Mucosa of descending colon (tissue), 3 donors: Measurements from ENCODE around the gene ACSS1. TPM values are rescaled to one million over a fixed set of nuclear protein-coding genes. Genes with fewer than 3 reads are reported as not detected.
A peak's percentile ranks its signal among the peaks of the same experiment; 100 is the strongest.

Experiments used
- ATAC-seq: fragments of 200-7000 bp; cut with Tn5 transposase; one replicate; pipeline ENCODE4 v1.9.1; 2020; ENCODE audit warnings: mild to moderate bottlenecking, moderate library complexity
- DNase-seq, 3 donors: peaks; one replicate each; pipeline ENCODE4 v3.0.0-alpha.2; 2020
- H3K36me3 ChIP-seq: fragments of 200-600 bp; one replicate; pipeline ENCODE4 v1.8.0; 2021; ENCODE audit warnings: low read depth, mild to moderate bottlenecking
- H3K4me1 ChIP-seq: fragments of 200-600 bp; one replicate; pipeline ENCODE4 v1.8.0; 2021; ENCODE audit warnings: low read depth, mild to moderate bottlenecking
- H3K4me3 ChIP-seq: fragments of 200-600 bp; one replicate; pipeline ENCODE4 v1.8.0; 2021; ENCODE audit warnings: mild to moderate bottlenecking
- H3K9me3 ChIP-seq: fragments of 200-600 bp; one replicate; pipeline ENCODE4 v1.8.0; 2021; ENCODE audit warnings: mild to moderate bottlenecking
- intact Hi-C, 2 donors: fragments of 100-400 bp; cut with DNase I in 1 of 2; cut with micrococcal nuclease in 1 of 2; formaldehyde crosslinking; loops; one replicate each; pipeline versions ENCODE4 v1.11.0 to v1.11.1; 2022; cut with DNase I, micrococcal nuclease
- total RNA-seq, 3 donors: library from RNA; stranded (reverse); fragmentation: NEBNext Ultra II Directional in 2 of 3; extraction: Animal tissue kit (Norgen Biotek cat#: 25700) in 2 of 3; gene quantifications; one replicate each; pipeline versions ENCODE4 v1.2.1 to v1.2.4, GENCODE V29; 2021 to 2023
- TF ChIP-seq, protein P1 (sequence below): fragments of 200-600 bp; IDR thresholded peaks from one replicate; pipeline ENCODE4 v1.8.0; 2022; ENCODE audit warnings: antibody characterized with exemption, mild to moderate bottlenecking
- donor health status: DM: no; HTN: no; CAD: no; lungs with moderate emphysema.
- donor health status: DM: no; HTN: no; CAD: no.
- donor health status: DM: no; HTN: yes; CAD: no.

Gene ACSS1
- total RNA-seq, 3 donors from 2014 or later, result 29.8 to 37.9 (median 36.9) TPM

DNA sequence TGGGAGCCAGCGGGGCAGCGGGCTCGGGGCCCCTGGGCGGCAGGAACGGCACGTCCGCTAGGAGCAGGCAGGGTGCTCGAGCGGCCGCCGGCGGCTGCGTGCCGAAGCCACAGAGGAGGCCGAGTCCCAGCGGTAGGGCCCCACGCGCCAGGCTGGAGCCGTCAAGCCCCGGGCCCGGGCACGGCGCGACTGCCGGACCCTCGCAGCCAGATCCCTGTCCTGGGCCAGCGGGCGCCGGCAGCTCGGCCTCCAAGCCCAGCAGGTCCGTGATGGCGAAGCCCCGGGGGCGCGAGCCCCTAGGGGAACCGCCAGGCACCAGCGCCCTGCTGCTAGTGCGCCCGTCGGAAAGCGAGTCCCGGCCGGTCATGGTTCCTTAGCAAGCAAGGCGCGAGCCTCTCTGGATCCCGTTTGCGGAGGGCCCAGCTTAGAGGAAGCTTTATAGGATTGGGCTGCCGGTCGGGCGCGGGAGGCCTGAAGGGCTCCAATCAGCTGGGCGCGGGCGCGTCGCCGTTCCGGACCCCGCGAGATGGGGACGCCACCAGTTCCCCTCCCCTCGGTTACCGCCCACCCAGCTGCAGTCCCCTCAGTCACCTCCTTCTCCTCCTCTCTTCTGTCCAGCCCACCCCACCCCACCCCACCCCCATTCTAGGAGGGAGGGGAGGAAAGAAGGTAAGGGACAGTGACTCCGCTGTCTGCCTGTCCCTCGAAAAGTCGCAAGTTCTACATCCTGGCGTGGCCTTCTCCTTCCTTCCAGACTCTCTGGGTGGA, 24.0 kb upstream of the ACSS1 start, which contains the start of gene VSX1:
Gene VSX1, minus strand, starts transcription at position 412 of the 768 bp plus-strand sequence. Its CDS starts 45 bp downstream, at position 367.
- ATAC-seq (no peak), DNase-seq (no peak)
- Histone ChIP-seq H3K4me1 (peaks cover 18% of the 10 kb centered on the region), H3K9me3 (no peaks in the 10 kb centered on the region), H3K4me3 (no peak within 1 kb of the TSS), H3K36me3 (no peaks in the 10 kb centered on the region)
- TF ChIP-seq, protein P1, sequence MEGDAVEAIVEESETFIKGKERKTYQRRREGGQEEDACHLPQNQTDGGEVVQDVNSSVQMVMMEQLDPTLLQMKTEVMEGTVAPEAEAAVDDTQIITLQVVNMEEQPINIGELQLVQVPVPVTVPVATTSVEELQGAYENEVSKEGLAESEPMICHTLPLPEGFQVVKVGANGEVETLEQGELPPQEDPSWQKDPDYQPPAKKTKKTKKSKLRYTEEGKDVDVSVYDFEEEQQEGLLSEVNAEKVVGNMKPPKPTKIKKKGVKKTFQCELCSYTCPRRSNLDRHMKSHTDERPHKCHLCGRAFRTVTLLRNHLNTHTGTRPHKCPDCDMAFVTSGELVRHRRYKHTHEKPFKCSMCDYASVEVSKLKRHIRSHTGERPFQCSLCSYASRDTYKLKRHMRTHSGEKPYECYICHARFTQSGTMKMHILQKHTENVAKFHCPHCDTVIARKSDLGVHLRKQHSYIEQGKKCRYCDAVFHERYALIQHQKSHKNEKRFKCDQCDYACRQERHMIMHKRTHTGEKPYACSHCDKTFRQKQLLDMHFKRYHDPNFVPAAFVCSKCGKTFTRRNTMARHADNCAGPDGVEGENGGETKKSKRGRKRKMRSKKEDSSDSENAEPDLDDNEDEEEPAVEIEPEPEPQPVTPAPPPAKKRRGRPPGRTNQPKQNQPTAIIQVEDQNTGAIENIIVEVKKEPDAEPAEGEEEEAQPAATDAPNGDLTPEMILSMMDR, result no peak
- intact Hi-C loops, result loop anchor here in 1 of 2 donors (10.0 kb wide), 1 partner anchor 93 kb away; no protein-coding TSS in a partner anchor

DNA sequence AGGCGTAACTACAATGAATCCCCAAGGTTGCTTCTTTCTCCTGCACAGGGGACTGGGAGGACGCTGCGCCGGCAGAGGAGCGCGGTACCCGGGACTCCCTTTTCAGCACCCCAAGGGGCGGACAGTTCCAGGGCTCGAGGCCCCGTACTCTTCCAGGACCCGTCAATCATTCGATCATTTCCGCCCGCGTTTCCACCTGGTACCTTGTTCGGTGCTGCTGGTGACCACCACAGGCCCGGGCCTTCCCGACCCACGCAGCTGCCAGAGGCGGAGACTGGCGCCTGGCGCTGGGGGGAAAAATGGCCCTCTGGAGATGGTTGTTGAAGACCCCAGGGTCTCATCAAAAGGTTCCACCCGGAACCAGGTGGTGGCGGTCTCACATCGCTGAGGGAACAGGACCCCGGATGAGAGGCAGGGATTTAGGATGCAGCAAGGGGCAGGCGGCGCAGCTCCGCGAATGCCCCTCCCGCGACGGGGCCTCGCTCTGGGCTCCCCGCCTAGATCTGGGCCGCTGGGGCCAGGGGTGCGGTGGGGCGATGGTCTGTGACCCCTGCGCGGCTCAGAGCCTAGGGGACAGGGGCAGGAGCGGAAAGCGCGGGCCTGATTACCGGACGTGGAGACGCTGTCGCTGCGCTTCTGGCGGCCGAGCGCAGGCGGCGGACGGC, 23.3 kb upstream of the ACSS1 start:
- DNase-seq (peak in 1 of 3 donors; percentile 56), ATAC-seq (peak; percentile 17)
- Histone ChIP-seq H3K4me1 (peaks cover 18% of the 10 kb centered on the region), H3K4me3 (no peak overlapping the region), H3K9me3 (no peaks in the 10 kb centered on the region), H3K36me3 (no peaks in the 10 kb centered on the region)
- TF ChIP-seq, protein P1, result no peak
- intact Hi-C loops, result loop anchor here in 1 of 2 donors (10.0 kb wide), 1 partner anchor 94 kb away; no protein-coding TSS in a partner anchor

DNA sequence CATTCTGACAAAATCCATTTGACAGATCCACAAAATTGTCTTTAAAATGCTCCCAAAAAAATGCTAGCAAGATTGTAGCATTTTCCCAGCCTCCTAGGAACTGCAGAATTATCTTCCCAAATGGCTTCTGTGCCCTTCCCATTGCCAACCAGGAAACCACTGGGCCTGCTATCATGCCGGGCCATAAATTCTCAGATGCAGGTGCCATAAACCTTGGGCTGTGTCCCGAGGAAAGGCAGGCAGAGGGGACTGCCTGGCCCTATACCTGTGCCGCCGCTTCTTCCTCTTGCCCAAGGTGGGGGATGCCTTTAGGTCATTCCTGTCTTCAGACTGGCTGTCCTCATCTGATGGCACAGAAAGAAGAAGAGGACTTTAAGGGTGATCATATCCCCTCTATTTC, 21.2 kb upstream of the ACSS1 start:
- H3K4me1 ChIP-seq, result peaks cover 16% of the 10 kb centered on the region
- no peaks in the 10 kb centered on the region for H3K9me3 ChIP-seq
- ATAC-seq, result peak; percentile 93
- H3K36me3 ChIP-seq, result no peaks in the 10 kb centered on the region
- H3K4me3 ChIP-seq, result no peak overlapping the region
- intact Hi-C loops, result no loop called here
- TF ChIP-seq, protein P1, result no peak
- DNase-seq, result peak in 2 of 3 donors; percentile 69 to 78

DNA sequence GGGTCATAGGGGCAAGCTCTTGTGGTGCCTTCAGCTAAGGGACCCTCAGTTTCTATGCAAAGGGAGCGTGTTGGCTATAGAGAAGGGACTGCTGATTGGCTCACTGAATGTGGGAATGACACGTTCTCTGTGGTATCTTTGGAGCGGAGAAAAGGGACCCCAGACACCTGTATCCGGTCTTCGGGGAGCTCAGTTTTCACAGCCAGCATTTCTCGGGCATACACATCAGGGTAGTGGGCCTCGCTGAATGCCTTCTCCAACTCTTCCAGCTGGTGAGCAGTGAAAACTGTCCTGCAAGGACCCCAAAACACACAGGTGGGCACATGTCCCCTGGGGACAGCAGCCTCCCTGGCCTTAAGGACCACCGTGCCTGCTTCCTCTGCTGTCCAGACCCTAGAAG, 20.7 kb upstream of the ACSS1 start:
- intact Hi-C loops, result no loop called here
- peaks cover 12% of the 10 kb centered on the region for H3K4me1 ChIP-seq
- TF ChIP-seq, protein P1, result no peak
- no peaks in the 10 kb centered on the region for H3K9me3 ChIP-seq
- H3K4me3 ChIP-seq, result no peak overlapping the region
- ATAC-seq, result no peak
- DNase-seq, result no peak
- H3K36me3 ChIP-seq, result no peaks in the 10 kb centered on the region

DNA sequence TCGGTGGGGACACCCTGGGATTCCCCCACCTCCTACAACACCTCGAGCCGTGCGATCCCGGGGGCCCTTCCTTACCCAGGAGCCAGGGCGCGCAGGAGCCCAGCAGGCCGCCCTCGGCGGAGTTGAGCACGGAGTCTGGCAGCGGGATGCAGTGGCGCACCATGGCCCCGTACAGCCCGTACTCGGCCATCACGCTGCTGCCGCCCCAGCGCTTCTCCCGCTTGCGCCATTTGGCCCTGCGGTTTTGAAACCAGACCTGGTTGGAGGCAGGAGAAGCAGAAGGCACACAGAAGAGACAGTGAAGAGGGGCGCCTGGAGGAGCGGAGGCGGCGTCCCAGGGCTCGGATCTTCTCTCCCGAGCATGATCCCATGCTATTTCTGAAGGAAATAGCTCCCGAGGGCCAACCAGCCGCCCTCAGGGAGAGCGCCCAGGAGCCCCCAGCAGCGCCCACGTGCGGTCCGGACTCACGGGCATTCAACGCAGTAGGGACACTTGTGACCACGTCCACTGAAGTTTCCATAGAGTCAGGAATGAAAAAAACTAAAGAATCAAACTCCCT, 19.8 kb upstream of the ACSS1 start:
- no peak overlapping the region for H3K4me3 ChIP-seq
- H3K36me3 ChIP-seq, result no peaks in the 10 kb centered on the region
- TF ChIP-seq, protein P1, result no peak
- DNase-seq (no peak), ATAC-seq (peak; percentile 21)
- no peaks in the 10 kb centered on the region for H3K9me3 ChIP-seq
- peaks cover 9% of the 10 kb centered on the region for H3K4me1 ChIP-seq
- intact Hi-C loops, result no loop called here
